ENCODE results near the gene VCPKMT.

DNA sequence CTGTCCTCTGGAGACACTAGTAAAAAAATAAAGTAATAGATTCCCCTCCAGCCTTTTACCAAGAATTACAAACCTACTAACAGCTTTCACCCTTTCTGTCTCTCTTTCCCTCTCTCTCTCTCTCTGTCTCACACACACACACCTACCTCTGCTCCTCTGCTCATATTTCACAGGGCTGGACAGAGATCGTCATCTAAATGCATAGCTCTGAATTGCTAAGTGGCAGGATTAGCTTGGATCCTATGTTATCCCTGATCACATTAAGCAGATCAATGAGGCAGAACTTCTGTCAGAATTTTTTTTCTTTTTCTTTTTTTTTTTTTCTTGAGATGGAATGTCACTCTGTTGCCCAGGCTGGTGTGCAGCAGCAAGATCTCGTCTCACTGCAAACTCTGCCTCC is 22.9 kb downstream of the VCPKMT start:
- TF ChIP-seq, protein P1, sequence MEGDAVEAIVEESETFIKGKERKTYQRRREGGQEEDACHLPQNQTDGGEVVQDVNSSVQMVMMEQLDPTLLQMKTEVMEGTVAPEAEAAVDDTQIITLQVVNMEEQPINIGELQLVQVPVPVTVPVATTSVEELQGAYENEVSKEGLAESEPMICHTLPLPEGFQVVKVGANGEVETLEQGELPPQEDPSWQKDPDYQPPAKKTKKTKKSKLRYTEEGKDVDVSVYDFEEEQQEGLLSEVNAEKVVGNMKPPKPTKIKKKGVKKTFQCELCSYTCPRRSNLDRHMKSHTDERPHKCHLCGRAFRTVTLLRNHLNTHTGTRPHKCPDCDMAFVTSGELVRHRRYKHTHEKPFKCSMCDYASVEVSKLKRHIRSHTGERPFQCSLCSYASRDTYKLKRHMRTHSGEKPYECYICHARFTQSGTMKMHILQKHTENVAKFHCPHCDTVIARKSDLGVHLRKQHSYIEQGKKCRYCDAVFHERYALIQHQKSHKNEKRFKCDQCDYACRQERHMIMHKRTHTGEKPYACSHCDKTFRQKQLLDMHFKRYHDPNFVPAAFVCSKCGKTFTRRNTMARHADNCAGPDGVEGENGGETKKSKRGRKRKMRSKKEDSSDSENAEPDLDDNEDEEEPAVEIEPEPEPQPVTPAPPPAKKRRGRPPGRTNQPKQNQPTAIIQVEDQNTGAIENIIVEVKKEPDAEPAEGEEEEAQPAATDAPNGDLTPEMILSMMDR (IDR thresholded peaks at IDR 0.05): no peak
- no peak for TF ChIP-seq POLR2A (IDR thresholded peaks at IDR 0.05)
